Neural progenitor cell (in vitro differentiated cells): ENCODE measurements around the gene MARCO.

Experiments
- EZH2 ChIP-seq: fragments of 200-600 bp; sonication (generic); IDR thresholded peaks from 2 replicates; pipeline ENCODE4 v1.6.1; 2017; ENCODE audit warnings: antibody characterized with exemption, mild to moderate bottlenecking, moderate library complexity
- EZH2phosphoT487 ChIP-seq: fragments of 200-600 bp; sonication (generic); IDR thresholded peaks from 2 replicates; pipeline ENCODE4 v1.6.1; 2017; ENCODE audit warnings: antibody characterized with exemption
- TF ChIP-seq, protein P1 (sequence below): fragments of 200-600 bp; sonication (generic); IDR thresholded peaks from 2 replicates; pipeline ENCODE4 v1.5.1; 2017; ENCODE audit warnings: antibody characterized with exemption, mild to moderate bottlenecking

DNA sequence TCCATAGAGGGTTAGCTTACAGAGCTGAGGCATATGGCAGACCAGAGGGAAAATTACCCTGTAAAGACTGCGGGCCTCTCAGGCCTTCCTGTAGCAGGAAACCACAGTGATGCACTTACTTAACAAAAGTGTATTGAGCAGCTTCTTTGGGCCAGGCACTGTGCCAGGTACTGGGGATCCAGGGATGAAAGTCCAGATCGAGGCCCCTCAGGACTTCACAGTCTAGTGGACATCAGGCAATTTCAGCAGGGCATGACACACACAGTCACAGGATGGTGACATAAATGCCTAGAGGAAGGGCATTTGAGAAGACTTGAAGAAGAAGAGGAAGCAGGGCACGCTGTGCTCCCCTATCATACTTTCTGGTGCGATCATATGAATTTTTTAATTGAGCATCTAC is 71.7 kb downstream of the MARCO start:
- TF ChIP-seq, protein P1, sequence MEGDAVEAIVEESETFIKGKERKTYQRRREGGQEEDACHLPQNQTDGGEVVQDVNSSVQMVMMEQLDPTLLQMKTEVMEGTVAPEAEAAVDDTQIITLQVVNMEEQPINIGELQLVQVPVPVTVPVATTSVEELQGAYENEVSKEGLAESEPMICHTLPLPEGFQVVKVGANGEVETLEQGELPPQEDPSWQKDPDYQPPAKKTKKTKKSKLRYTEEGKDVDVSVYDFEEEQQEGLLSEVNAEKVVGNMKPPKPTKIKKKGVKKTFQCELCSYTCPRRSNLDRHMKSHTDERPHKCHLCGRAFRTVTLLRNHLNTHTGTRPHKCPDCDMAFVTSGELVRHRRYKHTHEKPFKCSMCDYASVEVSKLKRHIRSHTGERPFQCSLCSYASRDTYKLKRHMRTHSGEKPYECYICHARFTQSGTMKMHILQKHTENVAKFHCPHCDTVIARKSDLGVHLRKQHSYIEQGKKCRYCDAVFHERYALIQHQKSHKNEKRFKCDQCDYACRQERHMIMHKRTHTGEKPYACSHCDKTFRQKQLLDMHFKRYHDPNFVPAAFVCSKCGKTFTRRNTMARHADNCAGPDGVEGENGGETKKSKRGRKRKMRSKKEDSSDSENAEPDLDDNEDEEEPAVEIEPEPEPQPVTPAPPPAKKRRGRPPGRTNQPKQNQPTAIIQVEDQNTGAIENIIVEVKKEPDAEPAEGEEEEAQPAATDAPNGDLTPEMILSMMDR = no peak
- TF ChIP-seq EZH2 (no peak), EZH2phosphoT487 (no peak)
